Stimulated activated CD4-positive, alpha-beta T cell treated with anti-CD3 and anti-CD28 coated beads, Interleukin-12 subunit alpha, Interleukin-12 subunit beta, amount 100 ng/mL, for 48 hours (primary cell): ENCODE measurements around the gene INTS12.
"Not testable (repeated sequence)": the region's sequence is repeated elsewhere in the genome, so short reads cannot be mapped to it uniquely, and the experiment has no call there.

Source experiments
- DNase-seq, 3 donors: peaks; one replicate each; pipeline ENCODE4 v3.0.0-alpha.2; 2020; ENCODE audit warnings: low read depth in 2 of 3, low spot score in 1 of 3

The INTS12 gene, protein sequence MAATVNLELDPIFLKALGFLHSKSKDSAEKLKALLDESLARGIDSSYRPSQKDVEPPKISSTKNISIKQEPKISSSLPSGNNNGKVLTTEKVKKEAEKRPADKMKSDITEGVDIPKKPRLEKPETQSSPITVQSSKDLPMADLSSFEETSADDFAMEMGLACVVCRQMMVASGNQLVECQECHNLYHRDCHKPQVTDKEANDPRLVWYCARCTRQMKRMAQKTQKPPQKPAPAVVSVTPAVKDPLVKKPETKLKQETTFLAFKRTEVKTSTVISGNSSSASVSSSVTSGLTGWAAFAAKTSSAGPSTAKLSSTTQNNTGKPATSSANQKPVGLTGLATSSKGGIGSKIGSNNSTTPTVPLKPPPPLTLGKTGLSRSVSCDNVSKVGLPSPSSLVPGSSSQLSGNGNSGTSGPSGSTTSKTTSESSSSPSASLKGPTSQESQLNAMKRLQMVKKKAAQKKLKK

DNA sequence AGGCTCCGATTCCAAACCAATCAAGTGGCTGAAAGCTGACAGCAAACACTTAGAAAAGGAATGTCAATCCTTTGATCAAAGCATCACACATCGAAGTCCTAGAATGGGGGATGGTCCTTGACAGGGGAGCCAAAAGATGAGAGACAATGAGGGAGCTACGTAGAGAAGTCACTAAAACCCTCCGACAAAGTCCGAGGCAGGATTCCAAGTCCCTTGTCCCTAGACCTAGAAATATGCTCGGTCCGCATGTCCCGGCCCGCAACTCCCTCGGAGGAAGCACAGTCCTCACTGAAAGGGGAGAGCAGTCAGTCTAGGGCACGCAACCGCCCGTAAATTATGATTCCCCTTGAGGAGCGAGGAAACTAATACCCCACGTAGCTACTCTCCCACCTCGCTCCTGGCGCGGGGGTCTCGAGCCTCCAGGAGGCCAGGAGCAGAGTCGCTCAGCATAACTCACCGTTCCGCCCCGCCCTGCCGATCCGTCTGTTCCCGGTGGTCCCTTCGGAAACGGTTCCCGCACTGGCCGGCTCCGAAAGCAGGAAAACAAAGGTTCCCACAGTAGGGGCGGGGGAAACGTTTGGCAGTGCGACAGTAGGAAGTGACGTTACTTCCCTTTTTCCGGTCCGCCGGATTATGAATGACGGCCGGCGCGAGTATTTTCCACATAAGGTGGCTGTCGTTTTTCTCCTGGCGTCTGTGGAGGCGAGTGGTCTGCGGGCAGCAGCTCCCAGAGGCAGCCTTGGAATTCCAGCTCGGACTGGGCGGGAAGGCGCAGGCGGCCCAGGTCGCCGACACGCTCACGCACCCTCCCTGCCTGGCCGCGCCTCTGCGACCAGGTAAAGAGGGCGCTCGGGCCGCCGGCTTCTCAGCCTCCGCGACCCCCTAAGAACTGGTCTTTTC lies at the start of gene INTS12, which contains the start of gene GSTCD:
Gene INTS12, minus strand, starts transcription at position 509 of the 900 bp plus-strand sequence. CDS start 8,684 bp downstream, outside the sequence.
Gene GSTCD, plus strand, starts transcription at position 604 of the 900 bp plus-strand sequence. CDS start 8,830 bp downstream, outside the sequence.
- peak; percentile 85 to 92 (median 87) for DNase-seq

- DNase-seq, result no peak
Observed at GRCh38 chr4:105755375-105755774, 46.9 kb upstream of the INTS12 start.

- DNase-seq, result no peak
Observed at GRCh38 chr4:105753361-105753760, 44.9 kb upstream of the INTS12 start.

DNA sequence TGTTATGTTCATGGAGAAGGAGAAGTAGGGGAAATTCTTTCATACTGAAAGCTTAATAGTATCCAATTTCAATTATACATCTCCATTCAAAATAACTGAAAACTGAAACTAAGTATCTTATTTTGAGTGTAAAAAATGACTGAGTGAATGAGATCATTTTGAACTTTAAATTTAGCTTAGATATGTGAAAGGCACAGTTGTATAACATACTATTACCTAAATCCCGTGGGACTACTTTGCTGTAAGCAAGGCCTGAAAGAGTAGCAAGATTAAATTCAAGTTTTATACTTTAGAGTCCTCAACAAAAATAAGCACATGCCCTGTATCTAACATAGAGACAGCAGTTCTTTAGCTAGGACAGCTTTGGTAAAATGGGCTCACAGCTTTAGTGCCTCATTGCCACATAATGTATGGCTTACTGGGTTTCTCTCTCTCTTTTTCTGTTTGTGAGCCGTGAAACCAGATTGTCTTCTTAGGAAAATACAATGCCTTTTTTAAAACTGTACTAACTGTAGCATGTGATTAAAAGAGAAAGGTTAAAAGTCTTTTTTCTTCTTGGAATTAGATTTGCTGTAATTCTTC lies 43.3 kb upstream of the INTS12 start:
- DNase-seq, result no peak

DNA sequence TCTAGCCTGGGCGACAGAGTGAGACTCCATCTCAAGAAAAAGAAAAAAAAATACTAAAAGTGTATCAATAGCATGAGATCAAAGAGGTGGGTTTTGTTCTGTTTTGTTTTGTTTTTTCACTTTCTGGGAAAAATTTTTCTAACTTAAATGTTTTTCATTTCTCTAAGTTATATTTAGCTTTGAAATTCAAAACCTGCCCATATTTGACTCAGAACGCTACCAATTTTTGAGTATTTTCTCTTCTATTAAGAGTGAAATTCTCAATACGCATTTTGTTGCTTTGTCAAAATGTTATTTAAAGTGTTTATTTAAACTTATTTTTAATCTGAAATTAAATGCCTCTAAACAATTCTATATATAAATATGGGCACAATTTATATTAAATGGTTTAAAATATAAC lies 39.7 kb upstream of the INTS12 start:
- no peak for DNase-seq

DNA sequence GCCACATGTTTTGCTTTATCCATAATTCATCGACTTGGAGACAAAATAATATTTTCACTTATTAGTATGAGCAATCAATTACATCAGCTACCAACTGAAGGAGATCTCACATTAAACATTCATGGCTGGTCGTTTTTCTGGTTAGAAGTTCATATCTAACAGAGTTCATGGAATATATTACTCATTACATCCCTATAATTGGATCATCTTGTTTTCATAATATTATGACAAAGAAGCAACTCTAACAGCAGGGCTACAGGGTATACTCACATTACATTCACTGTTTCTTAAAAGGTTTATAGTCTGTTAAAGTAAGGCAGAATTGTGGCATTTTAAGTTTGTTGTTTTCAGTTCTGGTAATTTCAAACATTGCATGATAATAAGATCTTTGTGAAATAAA lies 33.1 kb upstream of the INTS12 start:
- no peak for DNase-seq

- not testable (repeated sequence) for DNase-seq
Observed at GRCh38 chr4:105735217-105735616, 26.7 kb upstream of the INTS12 start.

DNA sequence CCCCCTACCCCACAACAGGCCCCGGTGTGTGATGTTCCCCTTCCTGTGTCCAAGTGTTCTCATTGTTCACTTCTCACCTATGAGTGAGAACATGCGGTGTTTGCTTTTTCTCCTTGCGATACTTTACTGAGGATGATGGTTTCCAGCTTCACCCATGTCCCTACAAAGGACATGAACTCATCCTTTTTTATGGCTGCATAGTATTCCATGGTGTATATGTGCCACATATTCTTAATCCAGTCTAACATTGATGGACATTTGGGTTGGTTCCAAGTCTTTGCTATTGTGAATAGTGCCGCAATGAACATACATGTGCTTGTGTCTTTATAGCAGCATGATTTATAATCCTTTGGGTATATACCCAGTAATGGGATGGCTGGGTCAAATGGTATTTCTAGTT lies 21.4 kb upstream of the INTS12 start:
- not testable (repeated sequence) for DNase-seq

GRCh38 chr4:105725623-105726022 lies 17.1 kb upstream of the INTS12 start:
- no peak for DNase-seq

GRCh38 chr4:105719204-105719603 lies 10.7 kb upstream of the INTS12 start:
- no peak for DNase-seq

GRCh38 chr4:105715692-105716278 lies 7.3 kb upstream of the INTS12 start:
- no peak for DNase-seq

GRCh38 chr4:105714932-105715331 lies 6.4 kb upstream of the INTS12 start:
- no peak for DNase-seq

DNA sequence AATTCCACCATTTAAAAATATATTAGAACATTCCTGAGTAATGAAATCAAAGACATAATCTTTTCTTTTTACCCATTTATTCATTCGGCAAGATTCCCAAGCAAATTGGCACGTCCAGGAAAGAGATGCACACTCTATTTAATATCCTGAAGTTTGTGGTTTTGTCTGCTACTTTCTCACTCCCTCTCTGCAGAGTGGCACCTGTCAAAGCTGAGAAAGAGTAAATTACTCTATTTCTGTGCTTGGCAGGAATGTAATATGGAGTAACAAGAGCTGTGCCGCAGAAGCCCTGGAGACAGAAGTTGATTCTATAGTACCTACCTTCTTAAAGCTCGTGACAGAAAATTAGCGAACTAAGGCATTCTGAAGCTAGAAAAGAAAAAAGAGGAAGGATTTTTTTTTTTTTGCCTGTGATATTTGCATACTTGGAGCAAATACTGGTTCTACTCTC lies 5.6 kb upstream of the INTS12 start:
- no peak for DNase-seq

DNA sequence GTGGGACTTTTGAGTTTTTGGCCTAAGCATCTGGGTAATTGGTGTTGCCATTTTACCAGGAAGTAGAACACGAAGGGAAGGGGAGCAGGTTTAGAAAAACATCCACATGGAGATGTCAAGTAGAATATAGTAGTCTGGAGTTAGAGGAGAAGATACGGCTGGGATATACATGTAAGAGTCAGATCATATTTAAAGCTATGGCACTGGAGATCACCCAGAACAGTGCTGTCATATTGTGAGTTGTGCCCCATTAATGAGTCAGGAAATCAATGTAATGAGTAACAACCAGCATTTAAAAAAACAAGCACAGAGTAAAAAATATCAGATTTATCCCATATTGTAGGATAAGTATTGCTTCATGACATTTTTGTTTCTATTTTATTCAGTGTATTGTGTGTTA lies 4.3 kb upstream of the INTS12 start:
- no peak for DNase-seq

DNA sequence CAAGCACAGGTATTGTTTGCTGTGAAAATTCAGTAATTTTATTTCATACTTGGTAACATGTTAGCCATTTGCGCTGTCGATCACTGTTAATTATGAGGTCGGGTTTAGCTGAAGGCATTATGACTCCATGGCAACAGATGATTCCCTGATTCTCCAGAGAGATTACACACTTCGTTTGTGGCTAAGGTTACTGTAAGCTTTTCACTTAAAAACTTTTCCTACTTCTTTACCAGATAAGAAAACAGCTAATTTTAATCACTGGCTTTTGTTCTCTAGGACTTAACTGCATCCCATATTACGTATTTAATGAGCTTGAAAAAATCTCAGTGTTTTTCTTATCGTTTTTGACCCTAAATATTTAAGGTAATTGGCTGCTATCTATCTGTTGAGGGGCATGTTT lies 2.2 kb upstream of the INTS12 start:
- no peak for DNase-seq

GRCh38 chr4:105710012-105710600 lies 1.6 kb upstream of the INTS12 start:
- no peak for DNase-seq

DNA sequence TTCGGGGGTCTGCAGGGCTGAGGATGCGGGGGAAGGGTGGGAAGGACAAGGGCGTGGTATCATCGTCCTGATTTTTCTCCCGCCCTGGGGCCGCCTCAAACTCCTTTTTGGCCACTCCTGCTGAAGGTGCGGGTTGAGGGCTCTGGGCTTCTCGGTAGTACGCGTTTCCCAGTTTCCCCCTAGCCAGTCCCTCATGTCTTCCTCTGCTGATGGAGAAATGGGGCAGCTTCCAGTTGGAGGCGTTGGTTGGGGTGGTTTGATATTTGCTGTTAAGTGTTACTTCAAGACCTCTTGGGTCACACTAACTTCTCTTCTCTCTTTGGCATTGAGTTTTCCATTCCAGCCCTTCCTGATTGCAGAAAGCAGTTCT lies 577 bp upstream of the INTS12 start:
- DNase-seq, result peak in 1 of 3 donors; percentile 2

DNA sequence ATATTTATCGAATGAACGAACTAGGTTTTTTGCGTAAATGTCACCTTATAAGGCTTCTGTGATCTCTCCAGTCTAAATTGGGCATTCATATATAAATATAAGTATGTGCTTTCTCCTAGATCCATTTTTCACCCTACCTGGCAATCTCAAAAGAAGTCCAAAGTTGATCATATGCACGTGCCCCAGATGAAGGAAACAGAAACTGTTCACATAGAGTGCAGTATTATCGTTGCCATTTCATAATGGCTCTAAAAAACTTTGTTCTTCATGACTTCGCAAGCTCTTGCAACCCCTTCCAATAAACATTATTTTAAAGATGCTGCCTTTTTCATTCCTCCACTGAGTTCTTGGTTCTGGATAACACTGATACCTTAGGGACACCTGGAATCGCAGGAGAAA lies 708 bp downstream of the INTS12 start:
- no peak for DNase-seq

DNA sequence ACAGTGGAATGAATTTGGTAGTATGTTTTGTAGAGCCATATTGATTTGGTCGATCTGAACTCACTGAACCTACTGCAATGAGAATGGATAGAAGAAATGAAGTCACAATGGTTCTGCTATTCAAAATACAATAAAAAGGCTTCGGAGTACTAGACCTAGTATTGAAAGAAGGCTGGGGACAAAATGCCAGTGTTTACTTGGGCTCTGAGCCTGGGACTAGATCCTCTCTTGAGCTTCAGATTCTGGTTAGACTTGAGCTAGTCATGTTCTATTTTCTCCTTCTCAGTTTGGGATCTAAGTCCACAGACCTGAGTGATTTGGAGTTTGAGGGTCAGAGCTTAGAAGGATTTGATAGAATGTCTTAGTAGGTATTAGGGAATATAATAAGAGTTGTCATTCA lies 9.9 kb downstream of the INTS12 start:
- no peak for DNase-seq

- DNase-seq, result not testable (repeated sequence)
Observed at GRCh38 chr4:105695832-105696231, 12.7 kb downstream of the INTS12 start.

GRCh38 chr4:105694812-105695211 lies 13.7 kb downstream of the INTS12 start:
- not testable (repeated sequence) for DNase-seq
